ENCODE results near the gene INAVA.

- TF ChIP-seq CTCF (IDR thresholded peaks at IDR 0.05; ENCODE audit: low read length) (no peak), EZH2 (optimal IDR thresholded peaks at IDR 0.05; ENCODE audit: low read depth, low read length) (no peak)
These were observed 67.9 kb downstream of the INAVA start for GRCh38 chr1:200962631-200963030.

Data from MM.1S (cell line).